Tibial nerve (tissue), 4 donors: ENCODE results near the gene DDN. TPM values are rescaled to one million over a fixed set of nuclear protein-coding genes. Genes with fewer than 3 reads are reported as not detected.

Experiments used
- DNase-seq, 2 donors: peaks; one replicate each; pipeline ENCODE4 v3.0.0-alpha.2; 2019; ENCODE audit warnings: low spot score in 2 of 2
- H3K27ac ChIP-seq, 4 donors: fragments of 200-600 bp; sonication (generic) in 3 of 4; one replicate each; pipeline ENCODE4 v1.5.1; 2017 to 2019; ENCODE audit warnings: mild to moderate bottlenecking in 1 of 4
- H3K27me3 ChIP-seq, 2 donors: fragments of 200-600 bp; sonication (generic) in 1 of 2; one replicate each; pipeline versions ENCODE4 v1.5.1 to v1.6.0; 2017 to 2019
- H3K36me3 ChIP-seq, 3 donors: fragments of 200-600 bp; sonication (generic); one replicate each; pipeline ENCODE4 v1.5.1; 2018 to 2019
- H3K4me1 ChIP-seq, 4 donors: fragments of 200-600 bp; sonication (generic) in 3 of 4; one replicate each; pipeline ENCODE4 v1.5.1; 2017 to 2019
- H3K4me3 ChIP-seq, 4 donors: fragments of 200-600 bp; sonication (generic) in 3 of 4; one replicate each; pipeline ENCODE4 v1.5.1; 2017 to 2019; ENCODE audit warnings: mild to moderate bottlenecking in 1 of 4, moderate library complexity in 1 of 4
- H3K9me3 ChIP-seq, 4 donors: fragments of 200-600 bp; sonication (generic) in 3 of 4; one replicate each; pipeline ENCODE4 v1.5.1; 2017 to 2019
- CTCF ChIP-seq, 5 experiments: fragments of 200-600 bp in 3 of 5; fragments of 450-650 bp in 2 of 5; sonication (generic) in 3 of 5; IDR thresholded peaks; one replicate each; pipeline ENCODE4 v1.5.1; 2016 to 2019; ENCODE audit warnings: antibody characterized with exemption in 5 of 5, mild to moderate bottlenecking in 3 of 5, moderate library complexity in 2 of 5
- EP300 ChIP-seq, 2 donors: sonication (generic); formaldehyde crosslinking; IDR thresholded peaks; one replicate each; pipeline ENCODE4 v1.6.1; 2017; ENCODE audit warnings: antibody characterized with exemption in 2 of 2, mild to moderate bottlenecking in 1 of 2
- POLR2A ChIP-seq, 2 donors: fragments of 450-650 bp; IDR thresholded peaks; one replicate each; pipeline ENCODE4 v1.6.1; 2017; ENCODE audit warnings: antibody characterized with exemption in 2 of 2, mild to moderate bottlenecking in 2 of 2, moderate library complexity in 2 of 2
- WGBS, 2 donors: methylation state at CpG; one replicate each; pipeline ENCODE4 v1.1.5; 2018; 5-methylcytosine and 5-hydroxymethylcytosine counted together
- total RNA-seq, 4 donors: library from RNA; depleted of rRNA; stranded (reverse); fragments of >200 nt; gene quantifications; one replicate each; pipeline ENCODE4 v1.1.0, GENCODE V29; 2016

DDN gene
- total RNA-seq, 4 donors from 2014 or later, result not detected

GRCh38 chr12:49012739-49013138 is 13.6 kb upstream of the DDN start:
- H3K4me1 ChIP-seq, result peaks cover 0 to 23% (median 7%) of the 10 kb centered on the region in 4 donors
- DNase-seq, result no peak
- TF ChIP-seq POLR2A (IDR thresholded peaks at IDR 0.05) (no peak), CTCF (IDR thresholded peaks at IDR 0.05) (no peak), EP300 (IDR thresholded peaks at IDR 0.05) (no peak)
- no peak overlapping the region for H3K27ac ChIP-seq
- no peak overlapping the region for H3K4me3 ChIP-seq
- H3K9me3 ChIP-seq, result no peaks in the 10 kb centered on the region
- H3K36me3 ChIP-seq, result peaks cover 0 to 54% (median 13%) of the 10 kb centered on the region in 3 donors
- no peaks in the 10 kb centered on the region for H3K27me3 ChIP-seq

DNA sequence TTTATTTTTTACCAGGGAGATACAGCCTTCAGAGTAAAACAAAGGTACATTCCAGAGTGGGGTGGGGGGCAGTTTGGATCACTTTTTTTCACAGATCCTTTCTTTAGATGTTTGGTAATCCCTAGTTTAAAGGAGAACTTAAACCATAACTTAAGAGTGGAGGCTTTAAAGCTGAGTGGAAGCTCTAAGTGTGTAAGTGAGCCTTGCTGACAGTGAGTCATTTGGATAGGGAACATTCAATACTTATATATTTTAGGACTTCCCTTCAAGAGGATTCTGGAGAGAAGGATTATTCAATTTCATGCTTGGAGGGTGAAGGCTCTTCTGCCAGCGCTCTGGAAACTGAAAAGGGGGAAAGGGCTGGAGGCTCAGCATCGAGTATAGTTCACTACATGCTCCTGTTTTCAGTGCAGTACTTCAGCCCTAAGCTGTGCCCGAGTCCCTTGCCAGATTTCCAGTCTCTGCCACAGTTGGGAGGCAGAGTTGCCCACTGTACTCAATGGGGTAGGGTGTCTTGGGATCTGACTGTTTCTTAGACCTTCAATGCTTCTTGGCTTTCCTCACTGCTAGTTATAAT is 11.0 kb upstream of the DDN start:
- WGBS, 2 donors, result 84 to 93% methylated on average over 3 of the region's 3 CpGs

DNA sequence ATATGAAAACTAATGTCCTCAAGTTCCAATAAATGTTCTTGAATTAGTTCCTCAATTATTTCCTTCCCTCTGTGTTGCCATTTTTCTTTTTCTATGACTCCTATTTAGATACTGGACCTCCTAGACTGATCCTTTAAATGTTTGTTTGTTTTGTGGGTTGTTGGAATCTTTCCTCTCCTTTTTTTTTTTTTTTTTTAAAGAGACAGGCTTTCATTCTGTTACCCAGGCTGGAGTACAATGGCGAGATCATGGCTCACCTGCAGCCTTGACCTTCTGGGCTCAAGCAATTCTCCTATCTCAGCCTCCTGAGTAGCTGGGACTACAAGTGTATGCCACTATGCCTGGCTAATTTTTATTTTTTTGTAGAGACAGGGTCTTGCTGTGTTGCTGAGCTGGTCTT is 9.8 kb upstream of the DDN start:
- peaks cover 0 to 89% (median 18%) of the 10 kb centered on the region in 3 donors for H3K36me3 ChIP-seq
- TF ChIP-seq EP300 (IDR thresholded peaks at IDR 0.05), result no peak
- TF ChIP-seq POLR2A (IDR thresholded peaks at IDR 0.05), result no peak
- TF ChIP-seq CTCF (IDR thresholded peaks at IDR 0.05), result no peak
- no peaks in the 10 kb centered on the region for H3K4me1 ChIP-seq
- no peak overlapping the region for H3K27ac ChIP-seq
- WGBS, 2 donors, result 78 to 94% methylated on average over 1 of the region's 1 CpG
- H3K9me3 ChIP-seq, result no peaks in the 10 kb centered on the region
- no peak for DNase-seq
- H3K27me3 ChIP-seq, result peaks cover 0 to 5% of the 10 kb centered on the region in 2 donors
- H3K4me3 ChIP-seq, result no peak overlapping the region

More for the DNA sequence above, 11.0 kb upstream of the DDN start:
- TF ChIP-seq EP300 (IDR thresholded peaks at IDR 0.05) (no peak), CTCF (IDR thresholded peaks at IDR 0.05) (no peak), POLR2A (IDR thresholded peaks at IDR 0.05) (no peak)
- Histone ChIP-seq H3K36me3 (peaks cover 0 to 77% (median 13%) of the 10 kb centered on the region in 3 donors), H3K4me3 (no peak overlapping the region), H3K27ac (no peak overlapping the region), H3K4me1 (peaks cover 0 to 8% (median 0%) of the 10 kb centered on the region in 4 donors), H3K27me3 (peaks cover 0 to 4% of the 10 kb centered on the region in 2 donors), H3K9me3 (no peaks in the 10 kb centered on the region)
- no peak for DNase-seq

- Histone ChIP-seq H3K4me1 (peaks cover 0 to 48% (median 34%) of the 10 kb centered on the region in 4 donors), H3K27me3 (peaks cover 0 to 78% of the 10 kb centered on the region in 2 donors), H3K27ac (no peak overlapping the region), H3K36me3 (peaks cover 0 to 51% (median 12%) of the 10 kb centered on the region in 3 donors), H3K9me3 (no peaks in the 10 kb centered on the region), H3K4me3 (no peak overlapping the region)
- DNase-seq, result no peak
- no peak for TF ChIP-seq CTCF (IDR thresholded peaks at IDR 0.05)
- TF ChIP-seq EP300 (IDR thresholded peaks at IDR 0.05), result no peak
- no peak for TF ChIP-seq POLR2A (IDR thresholded peaks at IDR 0.05)
- 77 to 97% methylated on average over 2 of the region's 2 CpGs for WGBS, 2 donors
Measured at GRCh38 chr12:49000346-49000745, 1.2 kb upstream of the DDN start.

GRCh38 chr12:48998497-48999353 is 450 bp downstream of the DDN start:
- no peak for DNase-seq
- Histone ChIP-seq H3K27ac (no peak overlapping the region), H3K4me3 (peak overlapping the region; percentile 18 to 58 (median 34)), H3K9me3 (no peaks in the 10 kb centered on the region), H3K36me3 (peaks cover 0 to 35% (median 4%) of the 10 kb centered on the region in 3 donors), H3K4me1 (peaks cover 0 to 58% (median 35%) of the 10 kb centered on the region in 4 donors), H3K27me3 (peaks cover 0 to 89% of the 10 kb centered on the region in 2 donors)
- TF ChIP-seq CTCF (IDR thresholded peaks at IDR 0.05) (no peak), EP300 (IDR thresholded peaks at IDR 0.05) (no peak), POLR2A (IDR thresholded peaks at IDR 0.05) (no peak)
- 2% methylated on average over 29 to 44 of the region's 48 CpGs for WGBS, 2 donors
